Central memory CD4-positive, alpha-beta T cell (primary cell): ENCODE results near the gene PPTC7.
A peak's percentile ranks its signal among the peaks of the same experiment; 100 is the strongest.
"Not testable (repeated sequence)": the region's sequence is repeated elsewhere in the genome, so short reads cannot be mapped to it uniquely, and the experiment has no call there.

Experiments
- DNase-seq: peaks from one replicate; pipeline ENCODE4 v3.0.0; 2022
- total RNA-seq, 3 experiments: gene quantifications; one replicate each; lab custom pipeline; 2026; lab: John Stamatoyannopoulos, UW

Gene PPTC7
- total RNA-seq = 68.5 to 112 (median 88.0) reads per million in 3 experiments

- DNase-seq = peak; percentile 92
Measured at GRCh38 chr12:110583137-110584059, at the start of gene PPTC7. Gene PPTC7 (minus strand): TSS chr12:110583318. CDS start chr12:110583031, 287 bp downstream.

- no peak for DNase-seq
Measured at GRCh38 chr12:110627500-110628195, 44.5 kb upstream of the PPTC7 start.

GRCh38 chr12:110622582-110622981 is 39.5 kb upstream of the PPTC7 start:
- no peak for DNase-seq

DNA sequence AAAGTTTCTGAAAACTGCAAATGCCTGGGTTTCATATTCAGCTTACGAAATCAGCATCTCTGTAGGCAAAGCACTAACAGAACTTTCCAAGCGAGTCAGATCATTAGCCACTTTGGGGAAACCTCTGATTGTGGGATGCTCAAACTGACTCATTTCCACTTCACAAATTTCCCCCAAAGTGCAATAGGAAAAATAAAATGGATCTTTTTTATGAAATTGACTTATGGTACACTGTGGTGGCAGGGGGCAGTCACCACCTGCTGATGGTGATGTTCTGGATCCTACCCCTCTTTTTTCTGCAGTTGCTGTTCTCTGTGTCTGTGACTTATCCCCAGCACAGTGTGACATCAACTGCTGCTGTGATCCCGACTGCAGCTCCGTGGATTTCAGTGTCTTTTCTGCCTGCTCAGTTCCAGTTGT is 36.4 kb upstream of the PPTC7 start:
- no peak for DNase-seq

DNA sequence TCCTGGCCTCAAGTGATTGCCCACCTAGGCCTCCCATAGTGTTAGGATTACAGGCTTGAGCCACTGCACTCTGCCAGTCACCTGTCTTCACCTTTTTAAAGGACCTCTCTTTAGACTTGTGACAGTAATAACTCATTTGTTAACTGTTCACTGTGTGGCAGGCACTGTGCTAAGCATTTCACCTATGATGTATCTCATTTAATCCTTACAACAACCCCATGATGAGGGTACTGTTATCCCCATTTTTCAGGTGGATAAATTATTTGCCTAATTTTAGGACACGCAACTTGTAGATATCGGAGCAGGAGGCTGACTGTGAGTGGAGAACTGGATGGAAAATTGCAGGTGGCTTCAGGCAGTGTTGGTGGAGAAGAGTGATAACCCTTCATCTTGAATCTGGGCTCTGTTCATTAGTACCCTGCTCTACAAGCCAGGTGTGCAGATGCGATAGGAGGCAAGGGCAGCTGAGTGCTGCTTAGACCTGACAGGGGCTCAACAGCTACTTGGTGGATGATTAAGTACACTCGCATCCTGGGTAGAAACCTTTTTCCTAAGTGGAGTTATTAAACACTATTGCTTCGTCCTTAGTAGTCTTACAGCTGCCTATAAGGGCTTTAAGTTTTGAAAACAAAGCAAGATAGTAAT is 33.5 kb upstream of the PPTC7 start:
- DNase-seq = no peak

GRCh38 chr12:110615171-110615570 is 32.1 kb upstream of the PPTC7 start:
- DNase-seq = no peak

DNA sequence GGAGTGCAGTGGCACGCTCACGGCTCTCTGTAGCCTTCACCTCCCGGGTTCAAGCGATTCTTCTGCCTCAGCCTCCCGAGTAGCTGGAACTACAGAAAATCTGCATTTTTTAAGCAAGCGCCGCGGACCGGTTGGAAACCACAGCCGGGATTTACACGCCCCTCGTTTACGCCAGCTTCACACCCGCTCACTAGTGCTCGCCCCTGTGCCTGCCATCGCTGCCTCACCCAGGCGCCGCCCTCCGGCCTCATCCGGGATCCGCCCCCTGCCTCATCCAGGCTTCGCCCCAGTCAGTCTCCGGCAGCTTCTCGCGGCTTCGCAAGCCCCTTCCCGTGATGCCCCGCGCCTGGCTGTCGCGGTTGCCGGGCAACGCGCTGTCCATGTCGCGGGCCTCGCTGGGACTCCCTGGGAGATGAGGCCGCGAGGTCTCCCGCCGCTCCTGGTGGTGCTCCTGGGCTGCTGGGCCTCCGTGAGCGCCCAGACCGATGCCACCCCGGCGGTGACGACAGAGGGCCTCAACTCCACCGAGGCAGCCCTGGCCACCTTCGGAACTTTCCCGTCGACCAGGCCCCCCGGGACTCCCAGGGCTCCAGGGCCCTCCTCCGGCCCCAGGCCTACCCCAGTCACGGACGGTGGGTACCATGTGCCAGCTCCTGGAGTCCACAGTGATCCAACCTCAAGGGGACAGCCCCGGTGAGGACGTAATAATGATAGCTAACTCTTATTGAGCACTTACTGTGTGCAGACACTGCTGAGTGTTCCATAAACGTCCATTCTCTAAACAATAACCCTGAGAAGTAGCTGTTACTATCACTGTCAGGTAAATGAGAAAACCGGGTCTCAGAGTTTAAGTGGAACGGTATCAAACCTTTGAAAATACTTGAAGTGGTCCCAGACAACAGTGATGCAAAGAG is 30.9 kb upstream of the PPTC7 start, which contains the start of gene TCTN1:
Gene TCTN1, plus strand, starts transcription at position 359 of the 914 bp plus-strand sequence. Its CDS starts 54 bp downstream, at position 413.
- DNase-seq = peak; percentile 93

DNA sequence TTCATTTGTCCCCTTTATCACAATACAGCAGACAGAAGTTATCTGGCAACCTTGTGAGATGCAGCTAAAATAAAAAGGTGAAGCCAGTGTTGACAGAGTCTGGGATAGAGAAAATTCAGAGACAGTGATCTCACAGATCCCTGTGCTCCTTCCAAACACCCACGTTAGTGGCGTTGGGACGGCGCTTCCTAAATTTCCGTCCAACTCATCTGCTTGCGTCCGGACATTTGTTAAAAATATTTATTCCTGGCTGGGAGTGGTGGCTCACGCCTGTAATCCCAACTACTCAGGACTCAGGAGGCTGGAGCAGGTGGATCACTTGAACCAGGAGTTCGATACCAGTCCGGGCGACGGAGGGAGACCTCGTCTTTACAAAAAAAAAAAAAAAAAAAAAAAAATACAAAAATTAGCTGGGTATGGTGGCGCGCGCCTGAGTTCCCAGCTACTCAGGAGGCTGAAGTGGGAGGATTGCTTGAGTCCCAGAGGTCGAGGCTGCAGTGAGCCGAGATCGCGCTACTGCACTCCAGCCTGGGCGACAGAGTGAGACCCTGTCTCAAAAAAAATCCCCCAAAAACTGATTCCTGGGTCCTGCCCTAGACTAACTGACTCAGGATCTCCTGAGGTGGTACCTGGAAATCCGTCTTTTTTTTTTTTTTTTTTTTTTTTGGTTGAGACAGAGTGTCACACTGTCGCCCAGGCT is 30.1 kb upstream of the PPTC7 start:
- DNase-seq = no peak

- DNase-seq = no peak
Measured at GRCh38 chr12:110606253-110606611, 23.1 kb upstream of the PPTC7 start.

DNA sequence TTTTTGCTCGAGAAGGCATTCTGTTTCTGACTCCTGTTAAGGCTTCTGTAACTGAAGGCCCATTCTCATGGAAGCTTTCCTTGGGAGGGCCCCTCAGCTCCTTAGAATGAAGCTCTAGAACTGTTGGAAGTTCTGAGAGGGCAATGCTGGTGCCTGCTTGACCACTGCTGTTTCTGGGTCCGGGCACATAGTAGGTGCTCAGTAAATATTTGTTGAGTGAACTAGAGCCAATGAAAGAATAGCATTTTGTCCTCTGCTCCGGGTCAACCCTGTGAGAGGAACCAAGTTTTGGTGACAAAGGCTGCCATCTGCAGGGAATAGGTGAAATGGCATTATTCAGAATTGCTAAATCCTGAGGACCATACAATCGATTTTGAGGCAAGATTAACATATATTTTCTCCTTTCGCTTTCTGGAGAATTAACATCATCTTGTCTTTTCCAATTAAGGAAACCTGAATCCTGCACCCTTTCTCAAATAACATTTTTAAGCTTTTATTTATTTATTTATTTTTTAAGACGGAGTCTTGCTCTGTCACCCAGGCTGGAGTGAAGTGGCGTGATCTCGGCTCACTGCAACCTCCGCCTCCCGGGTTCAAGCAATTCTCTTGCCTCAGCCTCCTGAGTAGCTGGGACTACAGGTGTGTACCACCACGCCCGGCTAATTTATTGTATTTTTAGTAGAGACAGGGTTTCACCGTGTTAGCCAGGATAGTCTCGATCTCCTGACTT is 19.1 kb upstream of the PPTC7 start:
- peak; percentile 60 for DNase-seq

- DNase-seq = peak; percentile 45
Measured at GRCh38 chr12:110600254-110600653, 17.1 kb upstream of the PPTC7 start.

DNA sequence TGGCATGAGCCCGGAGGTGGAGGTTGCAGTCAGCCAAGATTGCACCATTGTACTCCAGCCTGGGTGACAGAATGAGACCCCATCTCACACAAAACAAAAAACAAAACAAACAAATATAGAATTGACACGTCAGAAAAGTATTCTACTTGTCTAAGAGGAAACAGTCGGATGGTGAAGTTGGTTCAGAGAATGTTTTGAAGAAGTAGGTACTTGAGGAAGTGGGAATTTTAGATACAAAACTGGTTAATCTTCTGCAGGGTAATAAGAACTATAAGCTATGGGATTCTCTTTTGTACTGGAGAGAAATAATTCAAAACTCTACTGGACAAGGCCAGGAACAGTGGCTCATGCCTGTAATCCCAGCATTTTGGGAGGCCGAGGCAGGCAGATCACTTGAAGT is 16.2 kb upstream of the PPTC7 start:
- no peak for DNase-seq

DNA sequence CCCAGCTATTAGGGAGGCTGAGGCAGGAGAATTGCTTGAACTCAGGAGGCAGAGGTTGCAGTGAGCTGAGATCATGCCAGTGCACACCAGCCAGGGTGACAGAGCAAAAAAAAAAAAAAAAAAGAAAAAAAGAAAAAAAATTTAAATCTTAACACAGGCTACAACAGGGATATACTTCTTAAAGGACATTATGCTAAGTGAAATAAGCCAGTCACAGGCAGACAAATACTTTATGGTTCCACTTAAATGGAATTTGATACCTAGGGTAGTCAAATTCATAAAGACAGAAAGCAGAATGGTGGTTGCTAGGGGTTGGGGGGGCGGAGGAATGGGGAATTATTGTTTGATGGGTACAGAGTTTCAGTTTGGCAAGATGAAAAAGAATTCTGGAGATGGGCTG is 14.8 kb upstream of the PPTC7 start:
- no peak for DNase-seq

- DNase-seq = not testable (repeated sequence)
Measured at GRCh38 chr12:110592919-110593318, 9.8 kb upstream of the PPTC7 start.

GRCh38 chr12:110592078-110592477 is 9.0 kb upstream of the PPTC7 start:
- no peak for DNase-seq

GRCh38 chr12:110591451-110592051 is 8.4 kb upstream of the PPTC7 start:
- no peak for DNase-seq

- peak; percentile 77 for DNase-seq
Measured at GRCh38 chr12:110590806-110591326, 7.7 kb upstream of the PPTC7 start.

DNA sequence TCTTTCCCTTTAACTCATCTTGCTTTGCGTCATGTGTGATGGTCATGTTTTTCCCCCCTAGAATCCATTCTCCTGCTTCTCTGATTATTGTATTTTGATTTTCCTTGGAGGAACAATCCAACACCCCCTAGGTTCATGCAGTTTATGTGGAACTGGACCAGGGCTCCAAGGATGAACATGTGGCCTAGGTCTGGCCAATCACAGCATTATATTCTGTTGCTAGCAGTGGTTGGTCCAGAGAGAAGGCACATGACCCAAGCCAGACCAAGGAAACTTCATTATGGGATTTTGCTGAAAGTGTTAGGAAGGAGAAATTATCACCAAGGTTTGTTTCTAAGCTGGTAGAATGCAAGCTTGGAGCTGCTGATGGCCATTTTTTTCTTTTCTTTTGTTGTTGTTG is 6.9 kb upstream of the PPTC7 start:
- no peak for DNase-seq

GRCh38 chr12:110587102-110587501 is 4.0 kb upstream of the PPTC7 start:
- not testable (repeated sequence) for DNase-seq

GRCh38 chr12:110585231-110585799 is 2.2 kb upstream of the PPTC7 start:
- DNase-seq = peak; percentile 35
